Ishikawa (cell line): Measurements from ENCODE around the gene TST.

ENCODE experiments used
- CEBPB ChIP-seq: IDR thresholded peaks from 2 replicates; pipeline ENCODE4 v1.6.1; 2012
- CREB1 ChIP-seq: IDR thresholded peaks from 2 replicates; pipeline ENCODE4 v1.6.1; 2012; ENCODE audit warnings: low read depth
- EGR1 ChIP-seq: IDR thresholded peaks from 2 replicates; pipeline ENCODE4 v1.6.1; 2012
- EP300 ChIP-seq: IDR thresholded peaks from 2 replicates; pipeline ENCODE4 v1.6.1; 2012; ENCODE audit warnings: borderline replicate concordance
- FOXM1 ChIP-seq: IDR thresholded peaks from 2 replicates; pipeline ENCODE4 v1.6.1; 2012; ENCODE audit warnings: low read depth, borderline replicate concordance
- MAX ChIP-seq: IDR thresholded peaks from 2 replicates; pipeline ENCODE4 v1.6.1; 2012
- NFIC ChIP-seq: IDR thresholded peaks from 2 replicates; pipeline ENCODE4 v1.6.1; 2012
- RAD21 ChIP-seq: IDR thresholded peaks from 2 replicates; pipeline ENCODE4 v1.6.1; 2012; ENCODE audit warnings: low read depth
- TAF1 ChIP-seq: IDR thresholded peaks from 2 replicates; pipeline ENCODE4 v1.6.1; 2012; ENCODE audit warnings: low read depth, mild to moderate bottlenecking
- TCF12 ChIP-seq: IDR thresholded peaks from 2 replicates; pipeline ENCODE4 v1.6.1; 2012; ENCODE audit warnings: low read depth
- TEAD4 ChIP-seq: IDR thresholded peaks from 2 replicates; pipeline ENCODE4 v1.6.1; 2012
- USF1 ChIP-seq: IDR thresholded peaks from 2 replicates; pipeline ENCODE4 v1.6.1; 2012
- YY1 ChIP-seq: IDR thresholded peaks from 2 replicates; pipeline ENCODE4 v1.6.1; 2012; ENCODE audit warnings: low read depth
- ZBTB7A ChIP-seq: IDR thresholded peaks from 2 replicates; pipeline ENCODE4 v1.6.1; 2012; ENCODE audit warnings: low read depth

The TST gene

GRCh38 chr22:36964106-36964505 is 55.1 kb downstream of the TST start:
- TF ChIP-seq CREB1 = no peak
- no peak for TF ChIP-seq FOXM1
- no peak for TF ChIP-seq TEAD4
- no peak for TF ChIP-seq NFIC
- TF ChIP-seq TAF1 = no peak
- no peak for TF ChIP-seq TCF12
- no peak for TF ChIP-seq ZBTB7A
- no peak for TF ChIP-seq CEBPB
- no peak for TF ChIP-seq USF1
- no peak for TF ChIP-seq EGR1
- no peak for TF ChIP-seq RAD21
- TF ChIP-seq MAX = no peak
- TF ChIP-seq EP300 = no peak

GRCh38 chr22:36963302-36963701 is 55.9 kb downstream of the TST start:
- no peak for TF ChIP-seq USF1

GRCh38 chr22:36961626-36962025 is 57.6 kb downstream of the TST start:
- no peak for TF ChIP-seq RAD21
- no peak for TF ChIP-seq USF1
- no peak for TF ChIP-seq CEBPB
- no peak for TF ChIP-seq EGR1
- no peak for TF ChIP-seq YY1
